ENCODE data around the gene LCP2. TPM values are rescaled to one million over a fixed set of nuclear protein-coding genes. Genes with fewer than 3 reads are reported as not detected.

Gene LCP2
- total RNA-seq, 2 experiments from 2014 or later, result 154 to 155 TPM

- TF ChIP-seq CTCF (IDR thresholded peaks at IDR 0.05), result no peak
- Histone ChIP-seq H3K4me3 (ENCODE audit: low read length) (no peak overlapping the region), H3K4me1 (ENCODE audit: insufficient read depth, low read length) (peaks cover 44% of the 10 kb centered on the region), H3K27ac (ENCODE audit: low read depth in 1 of 2, low read length in 2 of 2) (no peak overlapping the region), H3K27me3 (ENCODE audit: control insufficient read depth in 1 of 2, insufficient read depth in 2 of 2, low read length in 2 of 2) (no peaks in the 10 kb centered on the region), H3K9me3 (ENCODE audit: control insufficient read depth in 1 of 2, insufficient read depth in 1 of 2, low read length in 2 of 2) (no peaks in the 10 kb centered on the region), H3K36me3 (ENCODE audit: insufficient read depth, low read length) (no peaks in the 10 kb centered on the region)
- no peak overlapping the region for H3K27ac Mint-ChIP-seq
- peaks cover 40% of the 10 kb centered on the region for H3K4me1 Mint-ChIP-seq (ENCODE audit: low read depth)
- CTCF ChIA-PET, result interaction anchor here (1.4 to 4.1 kb wide), 13 partner anchors 9 to 117 kb away, joined by 3 to 73 read pairs (median 11); partner anchors contain the start of gene LCP2
- POLR2A ChIA-PET, result interaction anchor here (0.7 to 2.3 kb wide), 5 partner anchors 42 to 103 kb away, joined by 3 to 17 read pairs (median 8); partner anchors contain the start of gene LCP2
- intact Hi-C loops (cut with DNase I, micrococcal nuclease), result loop anchor here (1.0 to 2.0 kb wide), 7 partner anchors 43 to 239 kb away; partner anchors contain the start of gene LCP2 (in 1 of the 2)
- ATAC-seq (ENCODE audit: poor library complexity), result no peak
- DNase-seq, result no peak
- no peaks in the 10 kb centered on the region for H3K9me3 Mint-ChIP-seq
- H3K36me3 Mint-ChIP-seq (ENCODE audit: low read depth), result no peaks in the 10 kb centered on the region
- no peak overlapping the region for H3K4me3 Mint-ChIP-seq
- H3K27me3 Mint-ChIP-seq, result no peaks in the 10 kb centered on the region
Measured at GRCh38 chr5:170339780-170340167, 42.2 kb upstream of the LCP2 start.

DNA sequence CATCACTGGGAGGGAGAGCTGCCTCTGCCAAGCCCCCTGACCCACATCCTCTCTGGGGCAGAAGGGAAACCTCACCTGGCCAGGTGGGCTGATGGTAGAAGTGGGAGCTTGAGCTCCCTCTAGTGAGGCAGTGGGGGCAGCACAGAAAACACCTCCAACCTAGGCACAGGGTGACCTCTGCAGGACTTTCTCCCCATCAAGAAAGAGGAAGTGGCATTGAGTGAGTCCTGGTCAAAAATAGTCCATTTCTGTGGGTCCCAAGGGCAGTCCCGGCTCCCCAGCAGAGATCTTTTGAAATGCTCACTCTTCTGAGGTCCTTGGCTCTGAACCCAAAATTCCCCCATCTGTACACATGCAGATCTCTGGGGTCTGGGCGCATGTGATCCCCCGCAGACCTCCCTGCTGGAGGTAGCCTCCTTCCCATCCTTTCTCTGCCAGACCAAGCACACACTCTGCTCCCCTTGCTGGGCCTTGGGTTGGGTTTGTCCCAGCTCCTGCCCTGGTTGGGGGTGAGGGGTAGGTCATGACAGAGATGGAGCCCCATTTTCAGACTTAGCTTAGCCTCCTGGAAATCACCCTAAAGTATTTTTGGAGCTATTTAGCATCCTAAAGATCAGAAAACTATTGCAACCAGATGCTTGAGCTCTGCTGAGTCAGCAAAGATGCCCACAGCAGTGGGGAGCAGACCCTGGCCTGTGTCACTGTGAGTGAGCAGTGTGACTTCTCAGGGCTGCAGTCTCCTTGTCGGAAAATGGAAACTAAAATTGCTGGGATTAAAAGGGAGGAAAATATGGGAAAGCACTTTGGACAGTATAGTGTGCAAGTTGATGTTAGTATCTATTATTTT lies 41.6 kb upstream of the LCP2 start:
- H3K36me3 ChIP-seq (ENCODE audit: insufficient read depth, low read length), result no peaks in the 10 kb centered on the region
- no peak overlapping the region for H3K4me3 Mint-ChIP-seq
- no peaks in the 10 kb centered on the region for H3K27me3 Mint-ChIP-seq
- H3K27ac Mint-ChIP-seq, result no peak overlapping the region
- TF ChIP-seq CTCF (IDR thresholded peaks at IDR 0.05), result peak; percentile 98
- ATAC-seq (ENCODE audit: poor library complexity) (peak; percentile 81), DNase-seq (peak; percentile 49 to 88 (median 66))
- ChIA-PET CTCF (interaction anchor here (0.6 to 4.1 kb wide), 28 partner anchors 8 to 121 kb away, joined by 3 to 73 read pairs (median 6); partner anchors contain the start of gene LCP2), POLR2A (interaction anchor here (0.7 to 2.3 kb wide), 15 partner anchors 10 to 113 kb away, joined by 3 to 26 read pairs (median 7); partner anchors contain the start of gene LCP2)
- H3K4me3 ChIP-seq (ENCODE audit: low read length), result no peak overlapping the region
- peaks cover 40% of the 10 kb centered on the region for H3K4me1 Mint-ChIP-seq (ENCODE audit: low read depth)
- peaks cover 50% of the 10 kb centered on the region for H3K4me1 ChIP-seq (ENCODE audit: insufficient read depth, low read length)
- no peaks in the 10 kb centered on the region for H3K9me3 ChIP-seq (ENCODE audit: control insufficient read depth in 1 of 2, insufficient read depth in 1 of 2, low read length in 2 of 2)
- no peaks in the 10 kb centered on the region for H3K9me3 Mint-ChIP-seq
- H3K27ac ChIP-seq (ENCODE audit: low read depth in 1 of 2, low read length in 2 of 2), result no peak overlapping the region
- intact Hi-C loops (cut with DNase I, micrococcal nuclease), result loop anchor here (1.0 to 2.0 kb wide), 7 partner anchors 42 to 239 kb away; partner anchors contain the start of gene LCP2 (in 1 of the 2)
- no peaks in the 10 kb centered on the region for H3K36me3 Mint-ChIP-seq (ENCODE audit: low read depth)
- H3K27me3 ChIP-seq (ENCODE audit: control insufficient read depth in 1 of 2, insufficient read depth in 2 of 2, low read length in 2 of 2), result no peaks in the 10 kb centered on the region

DNA sequence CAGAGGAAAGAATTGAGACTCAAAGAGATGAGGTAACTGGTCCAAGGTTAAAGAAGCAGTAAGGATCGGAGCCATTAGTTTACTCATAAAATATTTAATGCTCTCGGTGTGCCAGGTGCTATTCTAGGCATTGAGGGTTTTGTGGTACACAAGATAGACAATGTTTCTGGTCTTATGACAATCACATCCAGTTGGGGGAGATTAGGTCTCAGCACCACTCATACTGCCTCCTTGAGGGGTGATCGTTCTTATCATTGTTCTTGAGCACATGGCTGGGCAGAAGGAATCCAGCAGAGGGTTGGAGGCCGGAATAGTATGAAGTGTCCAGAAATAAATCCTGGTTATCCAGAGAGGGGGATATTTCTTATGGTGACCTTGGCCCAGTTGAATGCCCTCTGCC lies 40.7 kb upstream of the LCP2 start:
- H3K27ac ChIP-seq (ENCODE audit: low read depth in 1 of 2, low read length in 2 of 2), result peak overlapping the region in 1 of 2 donors; percentile 14
- Mint-ChIP-seq H3K4me3 (no peak overlapping the region), H3K27me3 (no peaks in the 10 kb centered on the region)

More for the DNA sequence above, 40.7 kb upstream of the LCP2 start:
- TF ChIP-seq CTCF (IDR thresholded peaks at IDR 0.05), result no peak
- Mint-ChIP-seq H3K27ac (no peak overlapping the region), H3K9me3 (no peaks in the 10 kb centered on the region), H3K4me1 (ENCODE audit: low read depth) (peaks cover 40% of the 10 kb centered on the region), H3K36me3 (ENCODE audit: low read depth) (no peaks in the 10 kb centered on the region)
- Histone ChIP-seq H3K27me3 (ENCODE audit: control insufficient read depth in 1 of 2, insufficient read depth in 2 of 2, low read length in 2 of 2) (no peaks in the 10 kb centered on the region), H3K4me1 (ENCODE audit: insufficient read depth, low read length) (peaks cover 59% of the 10 kb centered on the region), H3K36me3 (ENCODE audit: insufficient read depth, low read length) (no peaks in the 10 kb centered on the region), H3K4me3 (ENCODE audit: low read length) (no peak overlapping the region), H3K9me3 (ENCODE audit: control insufficient read depth in 1 of 2, insufficient read depth in 1 of 2, low read length in 2 of 2) (no peaks in the 10 kb centered on the region)
- DNase-seq (peak in 3 of 14 experiments; percentile 18 to 56 (median 41)), ATAC-seq (ENCODE audit: poor library complexity) (peak; percentile 32)
- ChIA-PET CTCF (interaction anchor here (0.6 to 4.1 kb wide), 28 partner anchors 8 to 120 kb away, joined by 3 to 73 read pairs (median 6); partner anchors contain the start of gene LCP2), POLR2A (interaction anchor here (0.7 to 2.3 kb wide), 14 partner anchors 11 to 112 kb away, joined by 3 to 26 read pairs (median 8); partner anchors contain the start of gene LCP2)
- intact Hi-C loops (cut with DNase I, micrococcal nuclease), result loop anchor here (2.0 kb wide), 3 partner anchors 41 to 237 kb away; partner anchors contain the start of gene LCP2 (in 1 of the 2)
